ENCODE data around the gene METAP1. TPM values are rescaled to one million over a fixed set of nuclear protein-coding genes. Genes with fewer than 3 reads are reported as not detected.

METAP1 gene
- total RNA-seq, 1 experiment from 2014 or later, result 112 TPM

DNA sequence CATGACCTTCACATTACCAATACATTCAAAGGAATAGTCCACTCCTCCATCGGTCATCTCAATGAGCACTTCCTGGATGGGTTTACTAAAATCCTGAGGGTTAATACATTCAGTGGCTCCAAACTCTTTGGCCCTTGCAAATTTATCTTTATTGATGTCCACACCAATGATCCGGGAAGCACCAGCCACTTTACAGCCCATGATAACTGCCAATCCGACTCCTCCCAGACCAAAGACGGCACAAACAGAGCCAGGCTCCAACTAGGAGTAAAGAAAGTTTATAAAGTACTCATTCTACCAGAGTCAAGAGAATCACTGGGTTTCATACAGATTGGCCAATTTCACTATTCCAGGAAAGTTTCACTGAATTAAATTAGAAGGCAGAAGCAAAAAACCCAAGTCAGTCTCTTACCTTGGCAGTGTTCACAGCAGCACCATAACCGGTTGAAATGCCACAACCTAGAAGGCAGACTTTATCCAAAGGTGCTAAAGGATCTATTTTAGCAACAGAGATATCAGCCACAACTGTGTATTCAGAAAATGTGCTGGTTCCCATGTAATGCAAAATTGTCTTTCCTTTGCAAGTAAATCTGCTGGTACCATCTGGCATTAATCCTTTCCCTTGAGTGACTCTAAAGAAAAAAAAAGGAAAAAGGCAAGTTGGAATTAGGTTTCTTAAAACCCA is 80.9 kb downstream of the METAP1 start:
- ChIA-PET CTCF (no interaction called here), RAD21 (ENCODE audit: low non-redundant PET in 1 of 2, low total read pairs in 2 of 2, uncharacterized antibody in 2 of 2, unreplicated experiment in 2 of 2) (no interaction called here), POLR2A (no interaction called here)
- ATAC-seq (no peak), DNase-seq (ENCODE audit: low read depth, low spot score) (no peak)
- H3K9me3 ChIP-seq (ENCODE audit: control insufficient read depth in 1 of 2, insufficient read depth in 1 of 2, low read depth in 1 of 2, low read length in 2 of 2), result no peaks in the 10 kb centered on the region
- H4K20me1 ChIP-seq (ENCODE audit: insufficient read depth), result no peaks in the 10 kb centered on the region
- no peaks in the 10 kb centered on the region for H3K27me3 ChIP-seq (ENCODE audit: insufficient read depth, low read length)
- H2AFZ ChIP-seq (ENCODE audit: low read depth, low read length, poor library complexity, severe bottlenecking), result no peak overlapping the region
- no peak overlapping the region for H3K4me3 ChIP-seq (replicated peaks in 1 of 2; ENCODE audit: low read depth in 1 of 2, low read length in 2 of 2)
- no peaks in the 10 kb centered on the region for H3K4me1 ChIP-seq (ENCODE audit: control insufficient read depth in 1 of 2, insufficient read depth in 2 of 2, low read length in 2 of 2)
- TF ChIP-seq CBX3 (IDR thresholded peaks at IDR 0.05; ENCODE audit: low read depth), result no peak
- TF ChIP-seq, protein P1, sequence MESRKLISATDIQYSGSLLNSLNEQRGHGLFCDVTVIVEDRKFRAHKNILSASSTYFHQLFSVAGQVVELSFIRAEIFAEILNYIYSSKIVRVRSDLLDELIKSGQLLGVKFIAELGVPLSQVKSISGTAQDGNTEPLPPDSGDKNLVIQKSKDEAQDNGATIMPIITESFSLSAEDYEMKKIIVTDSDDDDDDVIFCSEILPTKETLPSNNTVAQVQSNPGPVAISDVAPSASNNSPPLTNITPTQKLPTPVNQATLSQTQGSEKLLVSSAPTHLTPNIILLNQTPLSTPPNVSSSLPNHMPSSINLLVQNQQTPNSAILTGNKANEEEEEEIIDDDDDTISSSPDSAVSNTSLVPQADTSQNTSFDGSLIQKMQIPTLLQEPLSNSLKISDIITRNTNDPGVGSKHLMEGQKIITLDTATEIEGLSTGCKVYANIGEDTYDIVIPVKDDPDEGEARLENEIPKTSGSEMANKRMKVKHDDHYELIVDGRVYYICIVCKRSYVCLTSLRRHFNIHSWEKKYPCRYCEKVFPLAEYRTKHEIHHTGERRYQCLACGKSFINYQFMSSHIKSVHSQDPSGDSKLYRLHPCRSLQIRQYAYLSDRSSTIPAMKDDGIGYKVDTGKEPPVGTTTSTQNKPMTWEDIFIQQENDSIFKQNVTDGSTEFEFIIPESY (IDR thresholded peaks at IDR 0.05; ENCODE audit: extremely low read depth, insufficient replicate concordance, low read length), result no peak
- TF ChIP-seq, protein P2, sequence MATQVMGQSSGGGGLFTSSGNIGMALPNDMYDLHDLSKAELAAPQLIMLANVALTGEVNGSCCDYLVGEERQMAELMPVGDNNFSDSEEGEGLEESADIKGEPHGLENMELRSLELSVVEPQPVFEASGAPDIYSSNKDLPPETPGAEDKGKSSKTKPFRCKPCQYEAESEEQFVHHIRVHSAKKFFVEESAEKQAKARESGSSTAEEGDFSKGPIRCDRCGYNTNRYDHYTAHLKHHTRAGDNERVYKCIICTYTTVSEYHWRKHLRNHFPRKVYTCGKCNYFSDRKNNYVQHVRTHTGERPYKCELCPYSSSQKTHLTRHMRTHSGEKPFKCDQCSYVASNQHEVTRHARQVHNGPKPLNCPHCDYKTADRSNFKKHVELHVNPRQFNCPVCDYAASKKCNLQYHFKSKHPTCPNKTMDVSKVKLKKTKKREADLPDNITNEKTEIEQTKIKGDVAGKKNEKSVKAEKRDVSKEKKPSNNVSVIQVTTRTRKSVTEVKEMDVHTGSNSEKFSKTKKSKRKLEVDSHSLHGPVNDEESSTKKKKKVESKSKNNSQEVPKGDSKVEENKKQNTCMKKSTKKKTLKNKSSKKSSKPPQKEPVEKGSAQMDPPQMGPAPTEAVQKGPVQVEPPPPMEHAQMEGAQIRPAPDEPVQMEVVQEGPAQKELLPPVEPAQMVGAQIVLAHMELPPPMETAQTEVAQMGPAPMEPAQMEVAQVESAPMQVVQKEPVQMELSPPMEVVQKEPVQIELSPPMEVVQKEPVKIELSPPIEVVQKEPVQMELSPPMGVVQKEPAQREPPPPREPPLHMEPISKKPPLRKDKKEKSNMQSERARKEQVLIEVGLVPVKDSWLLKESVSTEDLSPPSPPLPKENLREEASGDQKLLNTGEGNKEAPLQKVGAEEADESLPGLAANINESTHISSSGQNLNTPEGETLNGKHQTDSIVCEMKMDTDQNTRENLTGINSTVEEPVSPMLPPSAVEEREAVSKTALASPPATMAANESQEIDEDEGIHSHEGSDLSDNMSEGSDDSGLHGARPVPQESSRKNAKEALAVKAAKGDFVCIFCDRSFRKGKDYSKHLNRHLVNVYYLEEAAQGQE (IDR thresholded peaks at IDR 0.05; ENCODE audit: low read depth), result no peak
- no peak for TF ChIP-seq SP1 (IDR thresholded peaks at IDR 0.05; ENCODE audit: low read depth)
- TF ChIP-seq FOSL1 (IDR thresholded peaks at IDR 0.05; ENCODE audit: low read depth), result no peak
- TF ChIP-seq POLR2A (IDR thresholded peaks at IDR 0.05; ENCODE audit: borderline replicate concordance, extremely low read depth, insufficient read depth, insufficient read length), result no peak
- TF ChIP-seq, protein P3, sequence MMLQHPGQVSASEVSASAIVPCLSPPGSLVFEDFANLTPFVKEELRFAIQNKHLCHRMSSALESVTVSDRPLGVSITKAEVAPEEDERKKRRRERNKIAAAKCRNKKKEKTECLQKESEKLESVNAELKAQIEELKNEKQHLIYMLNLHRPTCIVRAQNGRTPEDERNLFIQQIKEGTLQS (IDR thresholded peaks at IDR 0.05), result no peak
- TF ChIP-seq ZFX (IDR thresholded peaks at IDR 0.05), result no peak
- no TSS peak for BruUV-seq (replicated peaks)
- H3K27ac ChIP-seq (ENCODE audit: low read depth, low read length), result no peak overlapping the region
- intact Hi-C loops (cut with micrococcal nuclease), result no loop called here
- H3K36me3 ChIP-seq (ENCODE audit: control insufficient read depth in 1 of 2, insufficient read depth in 2 of 2, low read length in 2 of 2), result peaks cover 38 to 55% of the 10 kb centered on the region in 2 experiments; a peak in 3 of 4 replicates
- no peak overlapping the region for H3K4me2 ChIP-seq (ENCODE audit: low read length)
- H3K9me2 ChIP-seq (ENCODE audit: insufficient read depth), result no peaks in the 10 kb centered on the region
- peaks cover 17% of the 10 kb centered on the region for H3K79me2 ChIP-seq (ENCODE audit: insufficient read depth, low read length)
- H3K9ac ChIP-seq (ENCODE audit: low read length), result no peak overlapping the region
